ENCODE measurements around the gene CTDSPL.

CTDSPL gene

GRCh38 chr3:37882711-37883110 is 21.0 kb downstream of the CTDSPL start:
- in situ Hi-C loops (cut with HindIII; ENCODE audit: low pct_ligation_motif_present, low pct_unique_long_range_greater_than_20kb, low sequenced_read_pairs), result no loop called here

GRCh38 chr3:37885814-37886213 is 24.1 kb downstream of the CTDSPL start:
- no peak for DNase-seq
- in situ Hi-C loops (cut with HindIII; ENCODE audit: low pct_ligation_motif_present, low pct_unique_long_range_greater_than_20kb, low sequenced_read_pairs), result no loop called here

More at GRCh38 chr3:37882711-37883110, 21.0 kb downstream of the CTDSPL start:
- DNase-seq, result no peak

- in situ Hi-C loops (cut with HindIII; ENCODE audit: low pct_ligation_motif_present, low pct_unique_long_range_greater_than_20kb, low sequenced_read_pairs), result no loop called here
- no peak for DNase-seq
Observed at GRCh38 chr3:37886395-37886794, 24.7 kb downstream of the CTDSPL start.

- in situ Hi-C loops (cut with HindIII; ENCODE audit: low pct_ligation_motif_present, low pct_unique_long_range_greater_than_20kb, low sequenced_read_pairs), result no loop called here
- DNase-seq, result no peak
Observed at GRCh38 chr3:37887062-37887461, 25.4 kb downstream of the CTDSPL start.

GRCh38 chr3:37887824-37888223 is 26.1 kb downstream of the CTDSPL start:
- no peak for DNase-seq
- in situ Hi-C loops (cut with HindIII; ENCODE audit: low pct_ligation_motif_present, low pct_unique_long_range_greater_than_20kb, low sequenced_read_pairs), result no loop called here

- no peak for DNase-seq
Observed at GRCh38 chr3:37888421-37888820, 26.7 kb downstream of the CTDSPL start.

GRCh38 chr3:37890522-37890921 is 28.8 kb downstream of the CTDSPL start:
- in situ Hi-C loops (cut with HindIII; ENCODE audit: low pct_ligation_motif_present, low pct_unique_long_range_greater_than_20kb, low sequenced_read_pairs), result no loop called here
- no peak for DNase-seq

More at GRCh38 chr3:37888421-37888820, 26.7 kb downstream of the CTDSPL start:
- in situ Hi-C loops (cut with HindIII; ENCODE audit: low pct_ligation_motif_present, low pct_unique_long_range_greater_than_20kb, low sequenced_read_pairs), result no loop called here

- in situ Hi-C loops (cut with HindIII; ENCODE audit: low pct_ligation_motif_present, low pct_unique_long_range_greater_than_20kb, low sequenced_read_pairs), result no loop called here
- DNase-seq, result no peak
Observed at GRCh38 chr3:37891227-37891626, 29.5 kb downstream of the CTDSPL start.

- DNase-seq, result no peak
- in situ Hi-C loops (cut with HindIII; ENCODE audit: low pct_ligation_motif_present, low pct_unique_long_range_greater_than_20kb, low sequenced_read_pairs), result no loop called here
Observed at GRCh38 chr3:37892927-37893600, 31.4 kb downstream of the CTDSPL start.

- DNase-seq, result no peak
- in situ Hi-C loops (cut with HindIII; ENCODE audit: low pct_ligation_motif_present, low pct_unique_long_range_greater_than_20kb, low sequenced_read_pairs), result no loop called here
Observed at GRCh38 chr3:37896827-37897226, 35.1 kb downstream of the CTDSPL start.

GRCh38 chr3:37897763-37898162 is 36.1 kb downstream of the CTDSPL start:
- no peak for DNase-seq
- in situ Hi-C loops (cut with HindIII; ENCODE audit: low pct_ligation_motif_present, low pct_unique_long_range_greater_than_20kb, low sequenced_read_pairs), result no loop called here

- no peak for DNase-seq
- in situ Hi-C loops (cut with HindIII; ENCODE audit: low pct_ligation_motif_present, low pct_unique_long_range_greater_than_20kb, low sequenced_read_pairs), result no loop called here
Observed at GRCh38 chr3:37898424-37898823, 36.7 kb downstream of the CTDSPL start.

GRCh38 chr3:37899101-37899707 is 37.5 kb downstream of the CTDSPL start:
- in situ Hi-C loops (cut with HindIII; ENCODE audit: low pct_ligation_motif_present, low pct_unique_long_range_greater_than_20kb, low sequenced_read_pairs), result no loop called here
- no peak for DNase-seq

- in situ Hi-C loops (cut with HindIII; ENCODE audit: low pct_ligation_motif_present, low pct_unique_long_range_greater_than_20kb, low sequenced_read_pairs), result no loop called here
- DNase-seq, result no peak
Observed at GRCh38 chr3:37899711-37900306, 38.1 kb downstream of the CTDSPL start.

GRCh38 chr3:37901721-37902120 is 40.0 kb downstream of the CTDSPL start:
- no peak for DNase-seq
- in situ Hi-C loops (cut with HindIII; ENCODE audit: low pct_ligation_motif_present, low pct_unique_long_range_greater_than_20kb, low sequenced_read_pairs), result no loop called here

GRCh38 chr3:37902674-37903073 is 41.0 kb downstream of the CTDSPL start:
- in situ Hi-C loops (cut with HindIII; ENCODE audit: low pct_ligation_motif_present, low pct_unique_long_range_greater_than_20kb, low sequenced_read_pairs), result no loop called here
- DNase-seq, result no peak

GRCh38 chr3:37903320-37903719 is 41.6 kb downstream of the CTDSPL start:
- no peak for DNase-seq
- in situ Hi-C loops (cut with HindIII; ENCODE audit: low pct_ligation_motif_present, low pct_unique_long_range_greater_than_20kb, low sequenced_read_pairs), result no loop called here

GRCh38 chr3:37903734-37904133 is 42.1 kb downstream of the CTDSPL start:
- in situ Hi-C loops (cut with HindIII; ENCODE audit: low pct_ligation_motif_present, low pct_unique_long_range_greater_than_20kb, low sequenced_read_pairs), result no loop called here

GRCh38 chr3:37904601-37905000 is 42.9 kb downstream of the CTDSPL start:
- in situ Hi-C loops (cut with HindIII; ENCODE audit: low pct_ligation_motif_present, low pct_unique_long_range_greater_than_20kb, low sequenced_read_pairs), result no loop called here
- peak; percentile 15 for DNase-seq

More at GRCh38 chr3:37903734-37904133, 42.1 kb downstream of the CTDSPL start:
- no peak for DNase-seq

GRCh38 chr3:37905346-37905745 is 43.7 kb downstream of the CTDSPL start:
- in situ Hi-C loops (cut with HindIII; ENCODE audit: low pct_ligation_motif_present, low pct_unique_long_range_greater_than_20kb, low sequenced_read_pairs), result no loop called here
- DNase-seq, result peak; percentile 13
